GM21360 (cell line): ENCODE measurements around the gene TRAF3IP1.
"Not testable (repeated sequence)": the region's sequence is repeated elsewhere in the genome, so short reads cannot be mapped to it uniquely, and the experiment has no call there.

Experiments
- ATAC-seq: cut with Tn5 transposase; IDR thresholded peaks from one replicate; pipeline ENCODE4 v1.9.1; 2021; ENCODE audit warnings: mild to moderate bottlenecking, moderate library complexity; ENCODE audit not compliant: unreplicated experiment

The TRAF3IP1 gene

GRCh38 chr2:238404406-238405216 lies 84.3 kb downstream of the TRAF3IP1 start:
- ATAC-seq, result no peak

- ATAC-seq, result not testable (repeated sequence)
Measured at GRCh38 chr2:238405217-238405555, 84.9 kb downstream of the TRAF3IP1 start.

GRCh38 chr2:238406221-238406997 lies 86.1 kb downstream of the TRAF3IP1 start:
- ATAC-seq, result no peak

GRCh38 chr2:238406998-238407285 lies 86.6 kb downstream of the TRAF3IP1 start:
- ATAC-seq, result no peak

GRCh38 chr2:238407566-238407965 lies 87.2 kb downstream of the TRAF3IP1 start:
- ATAC-seq, result no peak

- ATAC-seq, result no peak
Measured at GRCh38 chr2:238408615-238409340, 88.5 kb downstream of the TRAF3IP1 start.

GRCh38 chr2:238409341-238410199 lies 89.3 kb downstream of the TRAF3IP1 start:
- no peak for ATAC-seq

GRCh38 chr2:238412067-238412767 lies 91.9 kb downstream of the TRAF3IP1 start:
- no peak for ATAC-seq

GRCh38 chr2:238413368-238413767 lies 93.0 kb downstream of the TRAF3IP1 start:
- no peak for ATAC-seq

GRCh38 chr2:238415036-238415764 lies 94.9 kb downstream of the TRAF3IP1 start:
- ATAC-seq, result no peak

- ATAC-seq, result no peak
Measured at GRCh38 chr2:238415893-238416292, 95.6 kb downstream of the TRAF3IP1 start.

- no peak for ATAC-seq
Measured at GRCh38 chr2:238418196-238418998, 98.1 kb downstream of the TRAF3IP1 start.

GRCh38 chr2:238418999-238419546 lies 98.8 kb downstream of the TRAF3IP1 start:
- ATAC-seq, result no peak

- ATAC-seq, result no peak
Measured at GRCh38 chr2:238420442-238420841, 100.1 kb downstream of the TRAF3IP1 start.

- ATAC-seq, result no peak
Measured at GRCh38 chr2:238420878-238421694, 100.8 kb downstream of the TRAF3IP1 start.

- ATAC-seq, result no peak
Measured at GRCh38 chr2:238421695-238422035, 101.3 kb downstream of the TRAF3IP1 start.

- ATAC-seq, result no peak
Measured at GRCh38 chr2:238422285-238422684, 102.0 kb downstream of the TRAF3IP1 start.

- ATAC-seq, result no peak
Measured at GRCh38 chr2:238422940-238423339, 102.6 kb downstream of the TRAF3IP1 start.
